ENCODE results near the gene COLEC12.

The COLEC12 gene

GRCh38 chr18:519019-519879 lies 18.7 kb upstream of the COLEC12 start:
- Mint-ChIP-seq H3K27ac (peak overlapping the region; percentile 73 to 83 (median 82)), H3K36me3 (ENCODE audit: low read depth) (peaks cover 9% of the 10 kb centered on the region), H3K4me3 (no peak overlapping the region), H3K9me3 (peaks cover 11% of the 10 kb centered on the region), H3K27me3 (ENCODE audit: low read depth) (no peaks in the 10 kb centered on the region), H3K4me1 (peaks cover 39% of the 10 kb centered on the region)
- no peak for TF ChIP-seq CTCF (IDR thresholded peaks at IDR 0.05; ENCODE audit: unreplicated experiment in 3 of 3)

GRCh38 chr18:518081-518480 lies 17.6 kb upstream of the COLEC12 start:
- peaks cover 9% of the 10 kb centered on the region for H3K36me3 Mint-ChIP-seq (ENCODE audit: low read depth)
- H3K9me3 Mint-ChIP-seq = peaks cover 11% of the 10 kb centered on the region
- peak overlapping the region in 2 of 3 experiments; percentile 39 to 82 for H3K27ac Mint-ChIP-seq
- H3K4me1 Mint-ChIP-seq = peaks cover 31% of the 10 kb centered on the region
- TF ChIP-seq CTCF (IDR thresholded peaks at IDR 0.05; ENCODE audit: unreplicated experiment in 3 of 3) = no peak
- H3K4me3 Mint-ChIP-seq = no peak overlapping the region
- no peaks in the 10 kb centered on the region for H3K27me3 Mint-ChIP-seq (ENCODE audit: low read depth)

- Mint-ChIP-seq H3K9me3 (peaks cover 14% of the 10 kb centered on the region), H3K4me3 (no peak overlapping the region), H3K27ac (no peak overlapping the region), H3K4me1 (peaks cover 31% of the 10 kb centered on the region), H3K36me3 (ENCODE audit: low read depth) (peaks cover 9% of the 10 kb centered on the region), H3K27me3 (ENCODE audit: low read depth) (no peaks in the 10 kb centered on the region)
- no peak for TF ChIP-seq CTCF (IDR thresholded peaks at IDR 0.05; ENCODE audit: unreplicated experiment in 3 of 3)
Observed at GRCh38 chr18:515838-516237, 15.3 kb upstream of the COLEC12 start.

- TF ChIP-seq CTCF (IDR thresholded peaks at IDR 0.05; ENCODE audit: unreplicated experiment in 3 of 3) = no peak
- Mint-ChIP-seq H3K4me3 (peak overlapping the region in 1 of 3 experiments; percentile 4), H3K36me3 (ENCODE audit: low read depth) (peaks cover 9% of the 10 kb centered on the region), H3K9me3 (peaks cover 14% of the 10 kb centered on the region), H3K4me1 (peaks cover 31% of the 10 kb centered on the region), H3K27me3 (ENCODE audit: low read depth) (no peaks in the 10 kb centered on the region), H3K27ac (peak overlapping the region in 1 of 3 experiments; percentile 23)
Observed at GRCh38 chr18:515156-515815, 14.8 kb upstream of the COLEC12 start.

GRCh38 chr18:513826-514530 lies 13.5 kb upstream of the COLEC12 start:
- TF ChIP-seq CTCF (IDR thresholded peaks at IDR 0.05; ENCODE audit: unreplicated experiment in 3 of 3) = no peak
- Mint-ChIP-seq H3K4me1 (peaks cover 23% of the 10 kb centered on the region), H3K36me3 (ENCODE audit: low read depth) (peaks cover 9% of the 10 kb centered on the region), H3K27me3 (ENCODE audit: low read depth) (no peaks in the 10 kb centered on the region), H3K4me3 (no peak overlapping the region), H3K9me3 (peaks cover 14% of the 10 kb centered on the region), H3K27ac (no peak overlapping the region)

All from nephron (organoid).